ENCODE data around the gene MEOX2. TPM values are rescaled to one million over a fixed set of nuclear protein-coding genes. Genes with fewer than 3 reads are reported as not detected.

MEOX2 gene
- total RNA-seq, 1 experiment from 2014 or later: not detected

DNA sequence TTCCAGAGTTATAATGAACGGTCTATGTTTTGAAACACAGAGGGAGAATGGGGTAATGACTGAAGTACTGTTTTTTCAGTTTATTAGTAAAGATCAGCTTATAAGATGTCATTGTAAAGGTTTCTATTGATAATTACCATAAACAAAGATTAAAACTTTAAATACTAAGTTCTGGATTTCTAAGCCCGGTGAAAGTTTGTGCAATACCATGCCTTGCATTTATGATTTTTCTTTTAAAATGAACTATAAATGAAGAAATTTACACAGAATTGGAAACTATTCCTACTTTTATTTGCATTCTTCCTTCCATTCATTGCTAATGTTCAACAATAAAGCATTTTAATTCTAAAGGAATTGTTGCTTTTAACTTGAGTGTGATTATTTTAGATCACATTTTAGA, 4.9 kb downstream of the MEOX2 start:
- no CpG with 5 or more reads among the region's 2 CpGs for WGBS (ENCODE audit: extremely low coverage, insufficient read length, low lambda C conversion rate)
- Histone ChIP-seq H2BK20ac (ENCODE audit: low read depth, low read length, poor library complexity, severe bottlenecking) (no peak overlapping the region), H2BK15ac (ENCODE audit: low read depth, low read length) (no peak overlapping the region), H3K79me2 (ENCODE audit: insufficient read depth, low read length) (no peaks in the 10 kb centered on the region), H3K27ac (ENCODE audit: insufficient read length, low read depth, low read length) (no peak overlapping the region), H3K9ac (ENCODE audit: extremely low read depth, insufficient read length, low read length) (no peak overlapping the region), H2BK5ac (ENCODE audit: insufficient read length, low read length) (no peak overlapping the region), H3K79me1 (ENCODE audit: insufficient read depth, low read depth, low read length, poor library complexity, severe bottlenecking) (no peaks in the 10 kb centered on the region), H3K18ac (ENCODE audit: insufficient read length, low read depth, low read length) (no peak overlapping the region), H3K27me3 (ENCODE audit: insufficient read depth, low read length) (peaks cover 19% of the 10 kb centered on the region; the same call in 1 of the 2 replicates), H3K4me1 (ENCODE audit: insufficient read depth, low read length) (no peaks in the 10 kb centered on the region), H2AK5ac (ENCODE audit: insufficient read length, low read length) (no peak overlapping the region), H4K20me1 (ENCODE audit: control insufficient read depth, insufficient read depth, insufficient read length) (peaks cover 5% of the 10 kb centered on the region), H4K5ac (ENCODE audit: insufficient read length, low read depth, low read length) (no peak overlapping the region), H4K91ac (ENCODE audit: insufficient read length, low read depth, low read length) (no peak overlapping the region), H3K56ac (ENCODE audit: insufficient read length, low read depth, low read length) (no peak overlapping the region), H3K4me2 (ENCODE audit: insufficient read depth, insufficient read length, low read length) (no peak overlapping the region), H3K4ac (ENCODE audit: low read depth, low read length) (no peak overlapping the region), H2BK120ac (ENCODE audit: low read depth, low read length, poor library complexity, severe bottlenecking) (no peak overlapping the region), H3K9me3 (ENCODE audit: control insufficient read depth, low read depth, low read length) (no peaks in the 10 kb centered on the region), H3K14ac (ENCODE audit: insufficient read depth, low read length) (no peak overlapping the region), H2AFZ (ENCODE audit: low read length) (no peak overlapping the region), H4K8ac (replicated peaks; ENCODE audit: insufficient read length, low read depth, low read length) (no peak overlapping the region), H3K23me2 (ENCODE audit: insufficient read length, low read depth, low read length, poor library complexity, severe bottlenecking) (peaks cover 15% of the 10 kb centered on the region), H2BK12ac (ENCODE audit: insufficient read length, low read depth, low read length) (no peak overlapping the region), H3K23ac (ENCODE audit: insufficient read length, low read depth, low read length) (no peak overlapping the region), H3T11ph (ENCODE audit: low read length) (no peak overlapping the region)
- TF ChIP-seq CTCF (conservative IDR thresholded peaks at IDR 0.05): no peak
- no peaks in the 10 kb centered on the region for H3K36me3 Mint-ChIP-seq (ENCODE audit: insufficient read depth in 1 of 3, low read depth in 3 of 3)
- DNase-seq: no peak
- peaks cover 13 to 18% of the 10 kb centered on the region in 2 experiments for H3K4me1 Mint-ChIP-seq
- no peak overlapping the region for H3K4me3 Mint-ChIP-seq
- H3K27me3 Mint-ChIP-seq (ENCODE audit: low read depth): peaks cover 44% of the 10 kb centered on the region
- H3K9me3 Mint-ChIP-seq: no peaks in the 10 kb centered on the region
- H3K27ac Mint-ChIP-seq: no peak overlapping the region
